ENCODE measurements around the gene STK36. TPM values are rescaled to one million over a fixed set of nuclear protein-coding genes. Genes with fewer than 3 reads are reported as not detected.

STK36 gene
- total RNA-seq, 1 donor from 2014 or later = 71.1 TPM

DNA sequence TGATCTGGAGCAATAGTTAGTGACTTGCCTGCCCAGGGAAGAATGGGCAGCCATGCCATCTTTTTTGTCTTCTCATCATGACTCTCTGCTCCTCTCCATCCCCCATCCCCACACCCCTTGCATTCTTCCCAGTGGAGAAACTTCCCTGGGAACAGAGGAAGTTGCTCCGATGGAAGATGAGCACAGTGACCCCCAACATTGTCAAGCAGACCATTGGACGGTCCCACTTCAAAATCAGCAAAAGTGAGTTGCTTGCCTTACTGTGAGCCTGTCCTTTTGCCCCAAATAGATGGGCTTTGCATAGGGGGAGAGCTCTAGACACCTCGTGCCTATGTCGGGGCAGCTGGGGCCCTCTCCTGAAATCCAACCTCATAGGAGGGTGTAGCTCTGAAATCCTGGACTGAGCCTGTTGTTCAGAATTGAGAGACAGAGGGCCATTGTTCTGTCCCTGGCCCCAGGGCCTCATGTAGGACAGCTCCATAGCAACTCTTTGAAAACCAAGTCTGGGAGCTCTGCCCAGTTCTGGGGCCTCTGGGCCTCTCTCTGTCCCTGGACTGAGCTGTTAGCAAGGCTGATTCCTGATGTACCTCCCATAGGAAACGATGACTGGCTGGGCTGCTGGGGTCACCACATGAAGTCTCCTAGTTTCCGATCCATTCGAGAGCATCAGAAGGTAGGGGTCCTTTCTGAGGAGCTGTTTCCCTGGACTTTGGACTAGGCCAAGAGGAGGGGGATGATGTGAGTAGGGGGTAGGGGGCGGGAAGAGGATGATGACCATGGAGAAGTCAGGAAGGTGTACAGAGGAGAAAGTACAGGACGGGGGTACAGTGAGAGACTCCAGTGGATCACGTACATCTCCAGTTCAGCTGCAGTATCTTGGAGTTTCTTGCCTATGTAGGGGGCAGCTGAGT, 73.9 kb downstream of the STK36 start:
- DNase-seq (ENCODE audit: low spot score) = peak; percentile 28

GRCh38 chr2:218746470-218746795, 74.5 kb downstream of the STK36 start:
- DNase-seq (ENCODE audit: low spot score) = no peak

DNA sequence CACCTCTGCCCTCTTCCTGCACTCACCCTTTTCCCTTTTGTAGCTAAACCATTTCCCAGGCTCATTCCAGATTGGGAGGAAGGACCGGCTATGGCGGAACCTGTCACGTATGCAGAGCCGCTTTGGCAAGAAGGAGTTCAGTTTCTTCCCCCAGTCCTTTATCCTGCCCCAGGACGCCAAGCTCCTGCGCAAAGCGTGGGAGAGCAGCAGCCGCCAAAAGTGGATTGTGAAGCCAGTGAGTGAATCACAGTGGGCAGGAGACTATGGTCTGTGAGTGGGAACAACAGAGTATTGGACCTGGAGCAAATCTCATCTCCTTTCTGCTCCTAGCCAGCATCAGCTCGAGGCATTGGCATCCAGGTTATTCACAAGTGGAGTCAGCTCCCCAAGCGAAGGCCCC, 75.1 kb downstream of the STK36 start:
- DNase-seq (ENCODE audit: low spot score) = no peak

DNA sequence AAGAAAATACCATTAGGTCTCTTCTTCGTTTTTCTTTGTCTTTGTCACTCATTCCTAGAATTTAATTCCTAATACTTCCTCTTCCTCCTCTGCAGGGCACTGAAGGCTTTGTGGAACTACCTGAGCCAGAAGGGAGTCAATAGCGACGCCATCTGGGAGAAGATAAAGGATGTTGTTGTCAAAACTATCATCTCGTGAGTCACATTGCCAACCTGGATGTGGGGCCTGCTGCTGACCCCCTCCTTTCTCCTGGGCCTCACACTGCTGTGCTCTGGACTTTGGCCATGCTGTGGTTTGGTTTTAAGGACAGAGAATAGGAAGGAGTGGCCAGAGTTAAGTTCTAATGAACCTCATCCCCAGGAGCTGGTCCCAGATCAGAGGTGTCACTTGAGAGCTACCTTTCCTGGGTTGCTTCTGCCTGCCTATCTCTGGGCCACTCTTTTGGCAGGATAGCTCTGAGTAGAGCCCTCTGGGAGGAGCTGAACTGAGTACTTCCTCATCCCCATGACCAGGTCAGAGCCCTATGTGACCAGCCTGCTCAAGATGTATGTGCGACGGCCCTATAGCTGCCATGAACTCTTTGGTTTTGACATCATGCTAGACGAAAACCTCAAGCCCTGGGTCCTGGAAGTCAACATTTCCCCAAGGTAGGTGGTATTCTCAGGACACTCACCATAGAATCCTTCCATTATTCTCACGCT, 77.0 kb downstream of the STK36 start:
- DNase-seq (ENCODE audit: low spot score) = peak; percentile 11

Other genes starting within 250 kb of the STK36 start
- 12.0 TPM for gene USP37, start 103.7 kb upstream of the STK36 start, total RNA-seq
- 27.6 TPM for gene CNOT9, start 103.2 kb upstream of the STK36 start, total RNA-seq
- gene PLCD4, start 64.2 kb upstream of the STK36 start, total RNA-seq = 0.49 TPM
- gene ZNF142, start 12.5 kb upstream of the STK36 start, total RNA-seq = 32.8 TPM
- 36.4 TPM for gene BCS1L, start 12.4 kb upstream of the STK36 start, total RNA-seq
- 28.1 TPM for gene RNF25, start 84 bp upstream of the STK36 start, total RNA-seq
- 33.7 TPM for gene TTLL4, start 38.7 kb downstream of the STK36 start, total RNA-seq
- gene CYP27A1, start 110.1 kb downstream of the STK36 start, total RNA-seq = 20.4 TPM
- not detected for gene PRKAG3, start 159.7 kb downstream of the STK36 start, total RNA-seq
- 1.5 TPM for gene WNT6, start 187.7 kb downstream of the STK36 start, total RNA-seq
- 0.12 TPM for gene WNT10A, start 208.8 kb downstream of the STK36 start, total RNA-seq